ENCODE results near the gene OR2AE1.
"Not testable (repeated sequence)": the region's sequence is repeated elsewhere in the genome, so short reads cannot be mapped to it uniquely, and the experiment has no call there.

Gene OR2AE1

DNA sequence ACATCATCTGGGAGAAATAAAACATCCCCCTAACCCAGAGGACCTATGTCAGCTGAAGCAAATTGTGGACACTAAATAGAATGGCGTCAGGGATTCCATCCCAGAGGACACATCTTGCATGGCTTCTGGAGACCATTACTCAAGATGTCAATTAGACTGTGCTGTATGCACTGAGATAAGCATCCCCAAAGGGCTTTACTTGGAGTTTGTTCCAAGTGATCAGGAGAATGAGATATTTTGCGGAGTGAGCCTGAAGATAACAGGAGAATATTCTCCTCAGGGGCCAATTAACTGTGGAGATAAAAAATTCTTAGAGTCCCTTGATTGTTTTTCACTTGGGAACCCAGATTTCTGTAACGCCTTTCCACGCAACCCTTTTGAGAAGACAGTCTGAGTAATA lies 4.5 kb upstream of the OR2AE1 start:
- TF ChIP-seq, protein P1, sequence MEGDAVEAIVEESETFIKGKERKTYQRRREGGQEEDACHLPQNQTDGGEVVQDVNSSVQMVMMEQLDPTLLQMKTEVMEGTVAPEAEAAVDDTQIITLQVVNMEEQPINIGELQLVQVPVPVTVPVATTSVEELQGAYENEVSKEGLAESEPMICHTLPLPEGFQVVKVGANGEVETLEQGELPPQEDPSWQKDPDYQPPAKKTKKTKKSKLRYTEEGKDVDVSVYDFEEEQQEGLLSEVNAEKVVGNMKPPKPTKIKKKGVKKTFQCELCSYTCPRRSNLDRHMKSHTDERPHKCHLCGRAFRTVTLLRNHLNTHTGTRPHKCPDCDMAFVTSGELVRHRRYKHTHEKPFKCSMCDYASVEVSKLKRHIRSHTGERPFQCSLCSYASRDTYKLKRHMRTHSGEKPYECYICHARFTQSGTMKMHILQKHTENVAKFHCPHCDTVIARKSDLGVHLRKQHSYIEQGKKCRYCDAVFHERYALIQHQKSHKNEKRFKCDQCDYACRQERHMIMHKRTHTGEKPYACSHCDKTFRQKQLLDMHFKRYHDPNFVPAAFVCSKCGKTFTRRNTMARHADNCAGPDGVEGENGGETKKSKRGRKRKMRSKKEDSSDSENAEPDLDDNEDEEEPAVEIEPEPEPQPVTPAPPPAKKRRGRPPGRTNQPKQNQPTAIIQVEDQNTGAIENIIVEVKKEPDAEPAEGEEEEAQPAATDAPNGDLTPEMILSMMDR (conservative IDR thresholded peaks at IDR 0.05; ENCODE audit: low read depth, low read length), result no peak
- no peak for DNase-seq (ENCODE audit: low read depth)
- no peak overlapping the region for H3K4me3 ChIP-seq (ENCODE audit: low read length)

DNA sequence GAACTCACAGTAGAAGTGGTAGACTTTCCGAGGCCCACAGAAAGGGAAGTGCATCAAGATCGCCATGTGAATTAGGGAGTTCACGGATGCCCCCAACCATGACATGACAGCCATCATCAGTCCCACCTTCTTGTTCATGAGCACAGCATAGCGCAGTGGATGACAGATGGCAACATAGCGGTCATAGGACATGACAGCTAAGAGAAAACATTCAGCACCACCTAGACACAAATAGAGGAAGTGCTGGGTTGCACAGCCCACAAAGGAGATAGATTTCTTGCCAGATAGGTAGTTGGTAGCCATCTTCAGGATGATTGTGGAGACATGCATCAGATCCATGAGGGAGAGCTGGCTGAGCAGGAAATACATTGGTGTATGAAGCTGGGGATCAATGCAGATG lies 342 bp downstream of the OR2AE1 start:
- DNase-seq (ENCODE audit: low read depth), result no peak
- no peak overlapping the region for H3K4me3 ChIP-seq (ENCODE audit: low read length)
- TF ChIP-seq, protein P1 (conservative IDR thresholded peaks at IDR 0.05; ENCODE audit: low read depth, low read length), result no peak

DNA sequence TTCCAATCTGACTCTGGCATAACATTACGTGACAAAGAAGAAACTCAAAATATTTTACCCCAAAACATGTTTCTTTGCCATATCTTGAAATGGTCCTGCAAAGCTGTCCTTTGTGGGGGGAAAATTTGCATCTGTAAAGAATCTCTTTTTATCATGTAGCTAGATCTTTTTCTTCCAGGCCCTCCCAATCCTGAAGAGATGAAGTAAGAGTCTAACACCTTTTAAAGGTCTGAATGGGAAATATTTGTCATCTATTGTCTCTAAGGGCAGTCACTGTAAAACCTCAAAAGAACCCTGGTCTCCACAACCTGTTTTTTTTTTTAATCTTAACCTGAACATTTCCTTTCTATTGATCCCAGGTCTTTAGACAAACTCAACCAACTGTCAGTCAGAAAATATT lies 8.6 kb downstream of the OR2AE1 start:
- TF ChIP-seq, protein P1 (conservative IDR thresholded peaks at IDR 0.05; ENCODE audit: low read depth, low read length), result no peak
- no peak overlapping the region for H3K4me3 ChIP-seq (ENCODE audit: low read length)
- no peak for DNase-seq (ENCODE audit: low read depth)

DNA sequence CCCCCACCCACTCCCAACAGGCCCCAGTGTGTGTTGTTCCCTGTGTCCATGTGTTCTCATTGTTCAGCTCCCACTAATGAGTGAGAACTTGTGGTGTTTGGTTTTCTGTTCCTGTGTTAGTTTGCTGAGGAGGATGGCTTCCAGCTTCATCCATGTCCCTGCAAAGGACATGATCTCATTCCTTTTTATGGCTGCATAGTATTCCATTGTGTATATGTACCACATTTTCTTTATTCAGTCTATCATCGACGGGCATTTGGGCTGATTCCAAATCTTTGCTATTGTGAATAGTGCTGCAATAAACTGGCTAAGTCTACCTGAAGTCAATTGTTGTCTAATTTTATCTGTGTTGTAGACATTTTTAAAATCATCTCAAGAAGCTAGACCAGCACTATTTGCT lies 9.4 kb downstream of the OR2AE1 start:
- not testable (repeated sequence) for H3K4me3 ChIP-seq (ENCODE audit: low read length); DNase-seq (ENCODE audit: low read depth)

DNA sequence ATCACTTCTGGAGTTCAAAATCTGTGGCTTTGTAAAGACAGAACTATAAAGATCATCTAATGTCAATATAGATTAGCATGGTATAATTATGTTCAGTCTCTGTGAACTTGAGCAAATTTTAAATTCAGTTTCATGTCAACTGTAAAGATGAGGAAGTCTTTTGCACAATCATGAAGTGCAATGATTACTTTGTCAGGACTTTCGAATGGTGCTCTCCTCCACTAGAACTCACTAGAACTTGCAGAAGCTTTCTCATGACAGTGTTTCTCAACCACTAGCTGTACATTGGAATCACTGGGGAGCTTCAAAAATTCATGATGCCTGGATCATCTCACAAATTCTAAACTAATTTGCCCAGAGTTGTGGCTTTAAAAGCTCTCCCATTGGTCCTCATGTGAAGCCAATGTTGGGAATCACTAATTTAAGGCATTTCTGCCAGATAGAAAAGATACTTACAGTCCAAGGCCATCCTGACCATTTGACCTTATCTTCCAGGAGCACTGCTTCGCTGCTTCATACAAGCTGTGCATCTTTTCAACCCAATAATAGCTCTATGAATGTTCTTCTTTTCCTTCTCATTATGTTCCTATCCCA lies 12.9 kb downstream of the OR2AE1 start:
- no peak overlapping the region for H3K4me3 ChIP-seq (ENCODE audit: low read length)
- DNase-seq (ENCODE audit: low read depth), result no peak
- TF ChIP-seq, protein P1 (conservative IDR thresholded peaks at IDR 0.05; ENCODE audit: low read depth, low read length), result no peak

DNA sequence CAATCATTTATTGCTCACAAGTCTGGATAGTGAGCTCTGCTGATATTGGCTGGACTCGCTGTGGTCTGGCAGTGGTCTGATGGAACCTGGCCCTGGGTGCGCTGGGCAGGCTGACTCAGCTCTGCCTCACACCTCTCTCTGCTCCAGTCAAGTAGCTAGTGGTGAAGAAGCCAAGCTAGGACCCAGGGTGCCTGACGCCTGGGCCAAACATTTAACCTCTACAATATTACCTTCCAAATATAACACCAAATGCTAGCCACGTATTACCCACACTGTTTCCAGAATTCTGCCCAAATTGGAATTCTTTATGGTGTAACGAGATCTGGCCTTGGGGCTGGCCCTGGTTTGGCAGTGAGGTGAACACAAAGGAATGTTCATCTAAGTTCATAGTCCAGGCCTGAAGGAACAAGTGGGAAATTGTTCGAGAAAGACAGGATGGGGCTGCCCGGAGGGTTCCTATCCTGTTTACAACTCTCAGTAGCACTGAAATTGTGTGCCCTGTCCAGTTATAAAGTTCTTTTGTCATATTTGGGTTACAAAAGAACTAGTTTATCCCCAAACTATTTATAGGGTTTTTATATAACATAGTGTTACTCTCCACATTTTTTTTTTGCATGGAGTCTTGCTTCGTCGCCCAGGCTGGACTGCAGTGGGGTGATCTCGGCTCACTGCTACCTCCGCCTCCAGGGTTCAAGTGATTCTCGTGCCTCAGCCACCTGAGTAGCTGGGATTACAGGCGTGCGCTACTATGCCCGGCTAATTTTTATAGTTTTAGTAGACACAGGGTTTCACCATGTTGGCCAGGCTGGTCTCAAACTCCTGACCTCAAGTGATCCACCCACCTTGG lies 16.3 kb downstream of the OR2AE1 start:
- TF ChIP-seq, protein P1 (conservative IDR thresholded peaks at IDR 0.05; ENCODE audit: low read depth, low read length), result no peak
- no peak overlapping the region for H3K4me3 ChIP-seq (ENCODE audit: low read length)
- no peak for DNase-seq (ENCODE audit: low read depth)

DNA sequence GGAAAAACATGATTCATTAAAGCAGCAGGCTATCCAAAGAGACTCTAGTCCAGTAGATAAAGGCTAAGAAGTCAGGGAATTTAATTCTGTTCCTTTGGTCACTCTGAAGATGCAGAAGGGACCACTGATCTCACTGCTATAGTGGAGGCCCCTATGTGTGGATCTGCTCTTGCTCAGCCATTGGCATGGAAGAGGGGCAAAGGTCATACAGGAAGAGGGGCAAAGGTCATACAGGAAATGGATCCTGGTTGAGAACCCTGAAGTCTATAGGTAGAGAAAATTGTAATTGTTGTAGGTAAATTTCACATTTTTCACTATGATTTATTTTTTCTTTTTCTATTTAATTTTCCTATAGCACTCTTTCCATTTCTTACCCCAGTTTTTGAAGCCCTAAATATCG lies 21.6 kb downstream of the OR2AE1 start:
- no peak for DNase-seq (ENCODE audit: low read depth)
- H3K4me3 ChIP-seq (ENCODE audit: low read length), result no peak overlapping the region
- TF ChIP-seq, protein P1 (conservative IDR thresholded peaks at IDR 0.05; ENCODE audit: low read depth, low read length), result no peak
